OCI-LY1 (cell line): Measurements from ENCODE around the gene GRK2.

ENCODE experiments used
- H2AFZ ChIP-seq: fragments of 200-600 bp; sonication (generic), shearing (Covaris generic); 2 replicates; pipeline ENCODE4 v1.6.0; 2014; ENCODE audit warnings: antibody characterized with exemption, mild to moderate bottlenecking, low read length
- H3F3A ChIP-seq: fragments of 200-600 bp; sonication (generic), shearing (Covaris generic); 2 replicates; pipeline ENCODE4 v1.6.0; 2014; ENCODE audit warnings: mild to moderate bottlenecking, antibody characterized with exemption, low read length, moderate library complexity; ENCODE audit not compliant: insufficient read depth
- H3K27ac ChIP-seq: fragments of 200-600 bp; sonication (generic); 2 replicates; pipeline ENCODE4 v1.5.1; 2014; ENCODE audit warnings: low read length, mixed run types, mild to moderate bottlenecking, low read depth; ENCODE audit not compliant: poor library complexity, severe bottlenecking
- H3K27me3 ChIP-seq: fragments of 200-600 bp; sonication (generic); 2 replicates; pipeline ENCODE4 v1.6.0; 2014; ENCODE audit warnings: antibody characterized with exemption, mild to moderate bottlenecking, low read length, moderate library complexity; ENCODE audit not compliant: insufficient read depth
- H3K36me3 ChIP-seq: fragments of 200-600 bp; sonication (generic); 2 replicates; pipeline ENCODE4 v1.6.1; 2014; ENCODE audit warnings: mild to moderate bottlenecking, antibody characterized with exemption, low read length, moderate library complexity, mixed read lengths; ENCODE audit not compliant: insufficient read depth
- H3K4me1 ChIP-seq: fragments of 200-600 bp; sonication (generic); 2 replicates; pipeline ENCODE4 v1.5.1; 2014; ENCODE audit warnings: mild to moderate bottlenecking, low read length, moderate library complexity; ENCODE audit not compliant: insufficient read depth, severe bottlenecking
- H3K4me2 ChIP-seq: fragments of 200-600 bp; sonication (generic), shearing (Covaris generic); 2 replicates; pipeline ENCODE4 v1.6.1; 2014; ENCODE audit warnings: low read length
- H3K4me3 ChIP-seq: fragments of 200-600 bp; sonication (generic); 2 replicates; pipeline ENCODE4 v1.5.1; 2014; ENCODE audit warnings: low read length, low read depth, mild to moderate bottlenecking, mixed read lengths; ENCODE audit not compliant: poor library complexity, severe bottlenecking
- H3K79me2 ChIP-seq: fragments of 200-600 bp; shearing (Covaris generic); 2 replicates; pipeline ENCODE4 v1.6.1; 2016; ENCODE audit warnings: mixed run types, low read length, mixed read lengths; ENCODE audit not compliant: insufficient read depth
- H3K9ac ChIP-seq: fragments of 200-600 bp; sonication (generic), shearing (Covaris generic); 2 replicates; pipeline ENCODE4 v1.6.1; 2014; ENCODE audit warnings: mild to moderate bottlenecking, low read length, mixed read lengths
- H3K9me2 ChIP-seq: fragments of 200-600 bp; sonication (generic), shearing (Covaris generic); 2 replicates; pipeline ENCODE4 v1.6.1; 2014; ENCODE audit warnings: low read depth, mild to moderate bottlenecking, low read length, mixed read lengths
- H3K9me3 ChIP-seq: fragments of 200-600 bp; shearing (Covaris generic); 2 replicates; pipeline ENCODE4 v1.6.1; 2014; ENCODE audit warnings: low read length, mixed read lengths
- H4K20me1 ChIP-seq: fragments of 200-600 bp; sonication (generic), shearing (Covaris generic); 2 replicates; pipeline ENCODE4 v1.6.0; 2016; ENCODE audit warnings: mild to moderate bottlenecking, low read length; ENCODE audit not compliant: insufficient read depth
- CTCF ChIP-seq: fragments of 200-600 bp; sonication (generic), shearing (Covaris generic); IDR thresholded peaks from 2 replicates; pipeline ENCODE4 v1.5.1; 2017; ENCODE audit warnings: mild to moderate bottlenecking, antibody characterized with exemption, low read length, moderate library complexity, mixed read lengths
- EZH2 ChIP-seq: fragments of 200-600 bp; sonication (generic), shearing (Covaris generic); IDR thresholded peaks from 2 replicates; pipeline ENCODE4 v1.8.0; 2017; ENCODE audit warnings: borderline replicate concordance, mixed run types, mild to moderate bottlenecking, antibody characterized with exemption, low read length, moderate library complexity, mixed read lengths

Gene GRK2

GRCh38 chr11:67266449-67267187 lies at the start of gene GRK2:
GRK2 (plus strand) TSS chr11:67266473; CDS start chr11:67266700, 227 bp downstream.
- Histone ChIP-seq H3K9me3 (no peaks in the 10 kb centered on the region), H3K27me3 (no peaks in the 10 kb centered on the region), H3F3A (peaks cover 9% of the 10 kb centered on the region; the same call in 1 of the 2 replicates), H2AFZ (no peak within 1 kb of the TSS), H3K27ac (peak within 1 kb of the TSS; percentile 98), H3K79me2 (peaks cover 41% of the 10 kb centered on the region), H4K20me1 (no peaks in the 10 kb centered on the region), H3K9ac (peak within 1 kb of the TSS; percentile 97), H3K4me3 (peak within 1 kb of the TSS; percentile 93), H3K4me1 (peaks cover 61% of the 10 kb centered on the region), H3K36me3 (peaks cover 27% of the 10 kb centered on the region; the same call in 1 of the 2 replicates), H3K9me2 (no peaks in the 10 kb centered on the region), H3K4me2 (peak within 1 kb of the TSS; percentile 93)
- no peak for TF ChIP-seq CTCF
- no peak for TF ChIP-seq EZH2

- Histone ChIP-seq H3K9me2 (no peaks in the 10 kb centered on the region), H3K79me2 (no peaks in the 10 kb centered on the region), H3K36me3 (peaks cover 59% of the 10 kb centered on the region), H3K9me3 (no peaks in the 10 kb centered on the region), H2AFZ (no peak overlapping the region), H3K9ac (no peak overlapping the region), H3F3A (no peaks in the 10 kb centered on the region), H4K20me1 (no peaks in the 10 kb centered on the region), H3K4me1 (no peaks in the 10 kb centered on the region), H3K27ac (no peak overlapping the region), H3K4me2 (no peak overlapping the region), H3K27me3 (no peaks in the 10 kb centered on the region), H3K4me3 (no peak overlapping the region)
- TF ChIP-seq EZH2 (no peak), CTCF (no peak)
These were observed 38.5 kb upstream of the GRK2 start for GRCh38 chr11:67227726-67228125.

GRCh38 chr11:67230406-67230805 lies 35.9 kb upstream of the GRK2 start:
- Histone ChIP-seq H4K20me1 (no peaks in the 10 kb centered on the region), H3K4me1 (no peaks in the 10 kb centered on the region), H3K9ac (no peak overlapping the region), H3K9me3 (no peaks in the 10 kb centered on the region), H3F3A (no peaks in the 10 kb centered on the region), H3K79me2 (no peaks in the 10 kb centered on the region), H3K27me3 (no peaks in the 10 kb centered on the region), H3K27ac (no peak overlapping the region), H3K4me3 (no peak overlapping the region), H2AFZ (no peak overlapping the region), H3K4me2 (no peak overlapping the region), H3K36me3 (peaks cover 53% of the 10 kb centered on the region), H3K9me2 (no peaks in the 10 kb centered on the region)
- TF ChIP-seq CTCF, result no peak
- TF ChIP-seq EZH2, result no peak
